Activated CD4-positive, alpha-beta memory T cell treated with anti-CD3 and anti-CD28 coated beads for 36 hours (primary cell): ENCODE results near the gene SMARCA4. TPM values are rescaled to one million over a fixed set of nuclear protein-coding genes. Genes with fewer than 3 reads are reported as not detected.
"Not testable (repeated sequence)": the region's sequence is repeated elsewhere in the genome, so short reads cannot be mapped to it uniquely, and the experiment has no call there.

ENCODE experiments used
- CTCF ChIA-PET: fragments of 350-600 bp; sonication (Branson Sonifier 250); formaldehyde crosslinking; loops from one replicate; lab custom pipeline; 2021; ENCODE audit warnings: antibody characterized with exemption, inconsistent platforms; lab: Charles Lee
- POLR2A ChIA-PET: fragments of 350-600 bp; sonication (Branson Sonifier 250); formaldehyde crosslinking; loops from one replicate; lab custom pipeline; 2021; ENCODE audit warnings: antibody characterized with exemption; lab: Charles Lee
- DNase-seq: peaks from one replicate; pipeline ENCODE4 v3.0.0-alpha.2; 2020
- H3K27ac Mint-ChIP-seq: one replicate; pipeline ENCODE4 v1.8.0; 2021; ENCODE audit warnings: mixed read lengths
- H3K27me3 Mint-ChIP-seq: one replicate; pipeline ENCODE4 v1.8.0; 2021; ENCODE audit warnings: mixed read lengths
- H3K36me3 Mint-ChIP-seq: one replicate; pipeline ENCODE4 v1.8.0; 2021; ENCODE audit warnings: mixed read lengths
- H3K4me1 Mint-ChIP-seq: one replicate; pipeline ENCODE4 v1.8.0; 2021; ENCODE audit warnings: low read depth, mixed read lengths
- H3K4me3 Mint-ChIP-seq: one replicate; pipeline ENCODE4 v1.8.0; 2021; ENCODE audit warnings: mild to moderate bottlenecking, mixed read lengths
- H3K9me3 Mint-ChIP-seq: one replicate; pipeline ENCODE4 v1.8.0; 2021; ENCODE audit warnings: mixed read lengths
- intact Hi-C: fragments of 100-400 bp; cut with micrococcal nuclease; formaldehyde crosslinking; loops from one replicate; pipeline ENCODE4 v1.15.1; 2023
- total RNA-seq, 2 experiments: library from RNA; stranded (reverse); gene quantifications; one replicate each; pipeline ENCODE4 v1.2.3, GENCODE V29; 2021

Gene SMARCA4
- total RNA-seq, 2 experiments from 2014 or later, result 97.8 to 101 TPM

GRCh38 chr19:11064831-11065303 lies 104.0 kb downstream of the SMARCA4 start:
- Mint-ChIP-seq H3K4me3 (no peak overlapping the region), H3K4me1 (no peaks in the 10 kb centered on the region), H3K9me3 (no peaks in the 10 kb centered on the region), H3K36me3 (peaks cover 24% of the 10 kb centered on the region), H3K27me3 (no peaks in the 10 kb centered on the region), H3K27ac (no peak overlapping the region)
- CTCF ChIA-PET, result no interaction called here
- POLR2A ChIA-PET, result no interaction called here
- intact Hi-C loops, result no loop called here
- DNase-seq, result no peak

GRCh38 chr19:11066326-11066725 lies 105.5 kb downstream of the SMARCA4 start:
- no peak for DNase-seq
- H3K9me3 Mint-ChIP-seq, result no peaks in the 10 kb centered on the region
- no peaks in the 10 kb centered on the region for H3K4me1 Mint-ChIP-seq
- H3K4me3 Mint-ChIP-seq, result no peak overlapping the region
- H3K27me3 Mint-ChIP-seq, result no peaks in the 10 kb centered on the region
- intact Hi-C loops, result no loop called here
- CTCF ChIA-PET, result interaction anchor here (0.6 to 1.2 kb wide), 2 partner anchors 30 to 372 kb away, joined by 3 read pairs; no protein-coding TSS in a partner anchor
- POLR2A ChIA-PET, result no interaction called here
- H3K36me3 Mint-ChIP-seq, result peaks cover 20% of the 10 kb centered on the region
- no peak overlapping the region for H3K27ac Mint-ChIP-seq

GRCh38 chr19:11067356-11068113 lies 106.7 kb downstream of the SMARCA4 start:
- ChIA-PET CTCF (interaction anchor here (0.8 to 1.2 kb wide), 2 partner anchors 32 kb away, joined by 3 read pairs; no protein-coding TSS in a partner anchor), POLR2A (no interaction called here)
- H3K27ac Mint-ChIP-seq, result no peak overlapping the region
- H3K4me3 Mint-ChIP-seq, result no peak overlapping the region
- H3K36me3 Mint-ChIP-seq, result peaks cover 15% of the 10 kb centered on the region
- H3K9me3 Mint-ChIP-seq, result no peaks in the 10 kb centered on the region
- no peaks in the 10 kb centered on the region for H3K27me3 Mint-ChIP-seq
- no peak for DNase-seq
- intact Hi-C loops, result no loop called here
- no peaks in the 10 kb centered on the region for H3K4me1 Mint-ChIP-seq

- Mint-ChIP-seq H3K27me3 (no peaks in the 10 kb centered on the region), H3K4me1 (peaks cover 6% of the 10 kb centered on the region), H3K4me3 (no peak overlapping the region), H3K36me3 (peaks cover 13% of the 10 kb centered on the region), H3K27ac (no peak overlapping the region), H3K9me3 (no peaks in the 10 kb centered on the region)
- intact Hi-C loops, result no loop called here
- DNase-seq, result no peak
- POLR2A ChIA-PET, result no interaction called here
- CTCF ChIA-PET, result interaction anchor here (1.2 kb wide), 1 partner anchor 34 kb away, joined by 4 read pairs; no protein-coding TSS in a partner anchor
Observed at GRCh38 chr19:11069561-11069960, 108.7 kb downstream of the SMARCA4 start.

- POLR2A ChIA-PET, result no interaction called here
Observed at GRCh38 chr19:11070123-11070522, 109.3 kb downstream of the SMARCA4 start.

GRCh38 chr19:11073568-11073967 lies 112.7 kb downstream of the SMARCA4 start:
- ChIA-PET CTCF (no interaction called here), POLR2A (interaction anchor here (0.6 to 0.7 kb wide), 2 partner anchors 93 to 435 kb away, joined by 3 read pairs; no protein-coding TSS in a partner anchor)
- H3K9me3 Mint-ChIP-seq, result no peaks in the 10 kb centered on the region
- H3K4me3 Mint-ChIP-seq, result no peak overlapping the region
- no peaks in the 10 kb centered on the region for H3K27me3 Mint-ChIP-seq
- intact Hi-C loops, result no loop called here
- no peak overlapping the region for H3K27ac Mint-ChIP-seq
- no peaks in the 10 kb centered on the region for H3K36me3 Mint-ChIP-seq
- DNase-seq, result no peak
- peaks cover 7% of the 10 kb centered on the region for H3K4me1 Mint-ChIP-seq

More at GRCh38 chr19:11070123-11070522, 109.3 kb downstream of the SMARCA4 start:
- CTCF ChIA-PET, result interaction anchor here (1.2 kb wide), 1 partner anchor 34 kb away, joined by 4 read pairs; no protein-coding TSS in a partner anchor
- peaks cover 7% of the 10 kb centered on the region for H3K4me1 Mint-ChIP-seq
- H3K27ac Mint-ChIP-seq, result no peak overlapping the region
- no peaks in the 10 kb centered on the region for H3K9me3 Mint-ChIP-seq
- no peak overlapping the region for H3K4me3 Mint-ChIP-seq
- intact Hi-C loops, result no loop called here
- no peaks in the 10 kb centered on the region for H3K27me3 Mint-ChIP-seq
- H3K36me3 Mint-ChIP-seq, result peaks cover 9% of the 10 kb centered on the region
- no peak for DNase-seq

- H3K9me3 Mint-ChIP-seq, H3K4me3 Mint-ChIP-seq, H3K36me3 Mint-ChIP-seq, H3K4me1 Mint-ChIP-seq, H3K27ac Mint-ChIP-seq, intact Hi-C loops, CTCF ChIA-PET, H3K27me3 Mint-ChIP-seq, DNase-seq: not testable (repeated sequence)
- POLR2A ChIA-PET, result interaction anchor here (0.5 to 1.9 kb wide), 2 partner anchors 12 to 539 kb away, joined by 3 to 5 read pairs; partner anchors contain the start of gene LDLR
Observed at GRCh38 chr19:11076792-11077191, 116.0 kb downstream of the SMARCA4 start.

- no peaks in the 10 kb centered on the region for H3K36me3 Mint-ChIP-seq
- H3K4me3 Mint-ChIP-seq, result no peak overlapping the region
- intact Hi-C loops, result no loop called here
- H3K27ac Mint-ChIP-seq, result no peak overlapping the region
- no peak for DNase-seq
- H3K4me1 Mint-ChIP-seq, result peaks cover 8% of the 10 kb centered on the region
- H3K9me3 Mint-ChIP-seq, result no peaks in the 10 kb centered on the region
- H3K27me3 Mint-ChIP-seq, result no peaks in the 10 kb centered on the region
- ChIA-PET POLR2A (no interaction called here), CTCF (no interaction called here)
Observed at GRCh38 chr19:11078893-11079292, 118.1 kb downstream of the SMARCA4 start.

GRCh38 chr19:11079999-11080398 lies 119.2 kb downstream of the SMARCA4 start:
- CTCF ChIA-PET, result no interaction called here
- Mint-ChIP-seq H3K4me3 (no peak overlapping the region), H3K36me3 (no peaks in the 10 kb centered on the region), H3K9me3 (no peaks in the 10 kb centered on the region), H3K27ac (no peak overlapping the region), H3K4me1 (peaks cover 7% of the 10 kb centered on the region), H3K27me3 (no peaks in the 10 kb centered on the region)
- POLR2A ChIA-PET, result no interaction called here
- intact Hi-C loops, result no loop called here
- DNase-seq, result no peak

GRCh38 chr19:11087870-11088505 lies 127.2 kb downstream of the SMARCA4 start:
- H3K4me3 Mint-ChIP-seq, result no peak overlapping the region
- CTCF ChIA-PET, result interaction anchor here (2.8 to 2.9 kb wide), 2 partner anchors 38 to 52 kb away, joined by 13 to 17 read pairs; no protein-coding TSS in a partner anchor

GRCh38 chr19:11088506-11089253 lies 127.8 kb downstream of the SMARCA4 start:
- peak overlapping the region; percentile 95 for H3K4me3 Mint-ChIP-seq
- intact Hi-C loops, result no loop called here
- ChIA-PET CTCF (interaction anchor here (1.7 to 2.9 kb wide), 3 partner anchors 37 to 53 kb away, joined by 11 to 17 read pairs (median 13); no protein-coding TSS in a partner anchor), POLR2A (interaction anchor here (0.6 to 1.5 kb wide), 8 partner anchors 11 to 292 kb away, joined by 3 to 6 read pairs (median 4); partner anchors contain the start of genes CCDC159, SMARCA4 and TMEM205)
- H3K27ac Mint-ChIP-seq, result peak overlapping the region; percentile 98
- H3K9me3 Mint-ChIP-seq, result no peaks in the 10 kb centered on the region
- DNase-seq, result no peak
- peaks cover 25% of the 10 kb centered on the region for H3K36me3 Mint-ChIP-seq
- no peaks in the 10 kb centered on the region for H3K27me3 Mint-ChIP-seq
- H3K4me1 Mint-ChIP-seq, result peaks cover 38% of the 10 kb centered on the region

More at GRCh38 chr19:11087870-11088505, 127.2 kb downstream of the SMARCA4 start:
- POLR2A ChIA-PET, result no interaction called here
- H3K36me3 Mint-ChIP-seq, result peaks cover 18% of the 10 kb centered on the region
- no peaks in the 10 kb centered on the region for H3K9me3 Mint-ChIP-seq
- DNase-seq, result no peak
- H3K4me1 Mint-ChIP-seq, result peaks cover 32% of the 10 kb centered on the region
- peak overlapping the region; percentile 98 for H3K27ac Mint-ChIP-seq
- intact Hi-C loops, result no loop called here
- H3K27me3 Mint-ChIP-seq, result no peaks in the 10 kb centered on the region
